Cardiac atrium fibroblast (primary cell): ENCODE data around the gene TIPARP. TPM values are rescaled to one million over a fixed set of nuclear protein-coding genes. Genes with fewer than 3 reads are reported as not detected.

Experiments used
- total RNA-seq: library from RNA; depleted of rRNA; stranded (reverse); fragments of >200 nt; gene quantifications from 2 replicates; pipeline ENCODE4 v1.2.3, GENCODE V29; 2015

The TIPARP gene
- total RNA-seq: 25.3 and 43.9 TPM in 2 replicates

GRCh38 chr3:156674046-156674910, at the start of gene TIPARP:
TIPARP (plus strand) TSS chr3:156674590; CDS start chr3:156677698, 3,108 bp downstream.

Other genes with a start within 250 kb of the TIPARP start
- gene SSR3, start 119.5 kb upstream of the TIPARP start, total RNA-seq: 209 and 251 TPM in 2 replicates
- 1.3 TPM in 1 of 2 replicates, not detected in the other for gene LEKR1, start 151.8 kb downstream of the TIPARP start, total RNA-seq